HepG2 (cell line): Measurements from ENCODE around the gene STK38L. TPM values are rescaled to one million over a fixed set of nuclear protein-coding genes. Genes with fewer than 3 reads are reported as not detected.

Experiments used
- BRCA1 ChIP-seq: sonication (generic); formaldehyde crosslinking; IDR thresholded peaks from 2 replicates; pipeline ENCODE4 v1.4.0; 2020; ENCODE audit warnings: missing genetic modification reagents
- CREM ChIP-seq, 2 experiments: sonication (generic) in 1 of 2; formaldehyde crosslinking in 1 of 2; IDR thresholded peaks; 2 replicates each; pipeline versions ENCODE4 v1.4.0 to v1.6.1; 2016 to 2020; ENCODE audit warnings: antibody characterized with exemption in 1 of 2, mild to moderate bottlenecking in 1 of 2, missing genetic modification reagents in 1 of 2
- FOXJ3 ChIP-seq: sonication (generic); formaldehyde crosslinking; IDR thresholded peaks from 2 replicates; pipeline ENCODE4 v1.4.0; 2020; ENCODE audit warnings: missing genetic modification reagents, mild to moderate bottlenecking, borderline replicate concordance
- FOXM1 ChIP-seq: sonication (generic); formaldehyde crosslinking; IDR thresholded peaks from 2 replicates; pipeline ENCODE4 v1.5.0; 2020; ENCODE audit warnings: missing genetic modification reagents
- GPBP1L1 ChIP-seq: sonication (generic); formaldehyde crosslinking; IDR thresholded peaks from 2 replicates; pipeline ENCODE4 v1.5.0; 2020; ENCODE audit warnings: mild to moderate bottlenecking, missing genetic modification reagents
- IRX3 ChIP-seq: sonication (generic); formaldehyde crosslinking; IDR thresholded peaks from 2 replicates; pipeline ENCODE4 v1.8.1; 2023; ENCODE audit warnings: mild to moderate bottlenecking, low read depth, missing genetic modification reagents, borderline replicate concordance
- MAFK ChIP-seq, 2 experiments: IDR thresholded peaks in 1 of 2; conservative IDR thresholded peaks in 1 of 2; 2 replicates each; pipeline ENCODE4 v1.6.1; 2011; ENCODE audit warnings: improper control_type of control experiment in 2 of 2, low read length in 2 of 2
- MTERF4 ChIP-seq: sonication (generic); formaldehyde crosslinking; IDR thresholded peaks from 2 replicates; pipeline ENCODE4 v1.8.0; 2023; ENCODE audit warnings: mild to moderate bottlenecking, missing genetic modification reagents
- NBN ChIP-seq: fragments of 450-650 bp; conservative IDR thresholded peaks from 2 replicates; pipeline ENCODE4 v1.6.1; 2017
- NFIB ChIP-seq: sonication (generic); formaldehyde crosslinking; IDR thresholded peaks from 2 replicates; pipeline ENCODE4 v1.9.0; 2021; ENCODE audit warnings: missing genetic modification reagents, mild to moderate bottlenecking, borderline replicate concordance
- NR2C2 ChIP-seq: sonication (generic); formaldehyde crosslinking; IDR thresholded peaks from 2 replicates; pipeline ENCODE4 v1.4.0; 2020; ENCODE audit warnings: missing genetic modification reagents, mild to moderate bottlenecking, moderate library complexity, borderline replicate concordance
- RAD51 ChIP-seq: fragments of 450-650 bp; IDR thresholded peaks from 2 replicates; pipeline ENCODE4 v1.6.1; 2016; ENCODE audit warnings: borderline replicate concordance
- SMAD3 ChIP-seq: sonication (generic); formaldehyde crosslinking; IDR thresholded peaks from 2 replicates; pipeline ENCODE4 v1.4.0; 2020; ENCODE audit warnings: missing genetic modification reagents
- U2AF2 ChIP-seq: fragments of 200-400 bp; formaldehyde crosslinking; IDR thresholded peaks from 2 replicates; pipeline ENCODE4 v1.6.1; 2017; ENCODE audit warnings: low read depth, mild to moderate bottlenecking, low read length
- ZFY ChIP-seq: sonication (generic); formaldehyde crosslinking; IDR thresholded peaks from 2 replicates; pipeline ENCODE4 v1.4.0; 2020; ENCODE audit warnings: missing genetic modification reagents
- ZMYM4 ChIP-seq: sonication (generic); formaldehyde crosslinking; IDR thresholded peaks from 2 replicates; pipeline ENCODE4 v1.8.1; 2023; ENCODE audit warnings: mild to moderate bottlenecking, missing genetic modification reagents
- ZNF207 ChIP-seq: fragments of 450-650 bp; IDR thresholded peaks from 2 replicates; pipeline ENCODE4 v1.6.1; 2016; ENCODE audit warnings: antibody characterized with exemption, borderline replicate concordance
- ZNF333 ChIP-seq: sonication (generic); formaldehyde crosslinking; IDR thresholded peaks from 2 replicates; pipeline ENCODE4 v1.4.0; 2020; ENCODE audit warnings: mild to moderate bottlenecking, missing genetic modification reagents, borderline replicate concordance
- ZNF382 ChIP-seq: sonication (generic); formaldehyde crosslinking; IDR thresholded peaks from 2 replicates; pipeline ENCODE4 v1.5.0; 2020; ENCODE audit warnings: missing genetic modification reagents, mild to moderate bottlenecking, borderline replicate concordance
- ZNF431 ChIP-seq: sonication (generic); formaldehyde crosslinking; IDR thresholded peaks from 2 replicates; pipeline ENCODE4 v1.9.0; 2022; ENCODE audit warnings: missing genetic modification reagents, low read depth, mild to moderate bottlenecking, borderline replicate concordance
- ZNF44 ChIP-seq: sonication (generic); formaldehyde crosslinking; IDR thresholded peaks from 2 replicates; pipeline ENCODE4 v1.5.1; 2020; ENCODE audit warnings: mild to moderate bottlenecking, missing genetic modification reagents
- ZNF510 ChIP-seq: sonication (generic); formaldehyde crosslinking; IDR thresholded peaks from 2 replicates; pipeline ENCODE4 v1.4.0; 2020; ENCODE audit warnings: low read depth, mild to moderate bottlenecking, missing genetic modification reagents
- ZNF788 ChIP-seq: sonication (generic); formaldehyde crosslinking; IDR thresholded peaks from 2 replicates; pipeline ENCODE4 v1.5.0; 2020; ENCODE audit warnings: mild to moderate bottlenecking, missing genetic modification reagents, borderline replicate concordance
- polyA plus RNA-seq, 8 experiments: library from polyadenylated mRNA; depleted of rRNA in 3 of 8; stranded (reverse) in 7 of 8; unstranded in 1 of 8; fragments of >200 nt; fragmentation: Illumina TruSeq in 4 of 8; extraction: Trizol in 4 of 8; gene quantifications; 2 replicates each; pipeline versions ENCODE4 v1.2.1 to v1.2.3, GENCODE V29; 2011 to 2016; ENCODE audit warnings: low read depth in 4 of 8, missing spikeins in 1 of 8, mixed read lengths in 1 of 8; ENCODE audit not compliant: insufficient read depth in 1 of 8
- total RNA-seq, 5 experiments: library from RNA; depleted of rRNA; stranded (reverse); fragments of >200 nt; fragmentation: Illumina TruSeq; extraction: Trizol; gene quantifications; 2 replicates each; pipeline ENCODE4 v1.2.3, GENCODE V29; 2016; ENCODE audit warnings: low read depth in 1 of 5
- TF ChIP-seq, protein P1 (sequence below): sonication (generic); formaldehyde crosslinking; IDR thresholded peaks from 2 replicates; pipeline ENCODE4 v1.8.1; 2022; ENCODE audit warnings: mild to moderate bottlenecking, missing genetic modification reagents
- TF ChIP-seq, protein P2 (sequence below): sonication (generic); formaldehyde crosslinking; IDR thresholded peaks from 2 replicates; pipeline ENCODE4 v1.8.1; 2023; ENCODE audit warnings: missing genetic modification reagents, mild to moderate bottlenecking, borderline replicate concordance

The STK38L gene
- total and polyA plus RNA-seq, 2 of the 13 experiments (the other 11 are each of a cell fraction or from before 2014, with no cell fraction given), result 6.1 to 26.4 TPM

DNA sequence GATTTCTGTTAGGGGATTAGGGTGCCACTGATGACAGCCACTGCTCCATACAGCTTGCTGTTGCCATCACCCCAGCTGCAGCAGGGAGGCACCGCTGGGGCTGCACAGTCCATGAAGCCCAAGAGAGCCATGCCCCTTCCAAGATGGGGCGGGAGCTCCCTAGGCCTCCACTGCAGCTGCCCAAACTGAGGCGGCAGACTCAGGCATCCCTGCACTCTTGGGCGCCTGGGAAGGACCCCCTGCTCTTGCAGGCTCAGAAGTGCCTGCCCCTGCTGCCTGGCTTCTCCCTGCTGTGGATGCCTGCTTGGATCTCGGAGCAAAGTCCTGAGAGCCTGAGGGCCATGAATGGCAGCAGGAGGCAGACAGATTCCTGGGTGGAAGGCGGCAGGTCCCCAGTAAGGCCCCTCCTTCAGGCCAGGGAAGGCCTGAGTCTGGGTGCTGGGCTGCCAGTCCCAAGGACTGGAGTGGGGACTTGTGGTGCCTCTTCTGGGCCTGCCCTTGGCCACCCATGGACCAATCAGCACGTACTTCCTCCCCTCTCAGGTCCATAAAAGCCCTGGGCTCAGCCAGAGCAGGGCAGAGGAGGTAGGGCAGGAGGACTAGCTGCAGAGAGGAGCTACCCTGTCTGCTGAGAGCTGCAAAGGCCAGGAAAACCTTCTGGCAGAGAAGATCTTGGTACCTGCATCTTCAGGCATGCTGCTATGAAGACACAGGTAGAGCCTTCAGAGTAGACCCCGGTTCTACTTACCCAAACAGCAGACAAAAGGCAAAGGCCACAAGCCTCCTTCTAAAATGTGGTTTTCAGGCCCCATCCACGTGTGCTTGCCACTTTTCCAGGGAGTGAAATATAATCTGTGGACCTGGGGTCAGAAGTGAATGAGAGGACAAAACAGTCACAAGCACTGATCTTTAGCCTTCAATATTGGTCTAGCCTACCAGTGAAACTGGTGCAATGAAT is 30.0 kb upstream of the STK38L start (continued):
- TF ChIP-seq RAD51 (no peak), ZFY (peak; percentile 94), ZNF431 (0 out of 2 replicates have a peak, but pooled peaks have one; percentile 65), ZNF207 (no peak), ZNF382 (CRISPR knock-in tag) (no peak), CREM (IDR thresholded peaks at IDR 0.05) (peak; percentile 49; the same call in 1 of the 2 replicates), CREM (CRISPR knock-in tag; IDR thresholded peaks at IDR 0.05) (no peak), IRX3 (0 out of 2 replicates have a peak, but pooled peaks have one; percentile 41), MTERF4 (peak; percentile 69), FOXJ3 (CRISPR knock-in tag) (no peak), SMAD3 (CRISPR knock-in tag) (no peak), U2AF2 (no peak), ZMYM4 (CRISPR knock-in tag) (peak; percentile 99), FOXM1 (CRISPR knock-in tag) (no peak), GPBP1L1 (CRISPR knock-in tag) (no peak), ZNF510 (peak; percentile 62; the same call in 1 of the 2 replicates), MAFK (conservative IDR thresholded peaks at IDR 0.05 in 1 of 2, IDR thresholded peaks at IDR 0.05 in 1 of 2; ENCODE audit: low read length in 2 of 2) (no peak), NR2C2 (CRISPR knock-in tag) (peak; percentile 54), NFIB (CRISPR knock-in tag) (no peak), ZNF788 (CRISPR knock-in tag) (0 out of 2 replicates have a peak, but pooled peaks have one; percentile 17), ZNF333 (CRISPR knock-in tag) (no peak), NBN (no peak), BRCA1 (0 out of 2 replicates have a peak, but pooled peaks have one; percentile 31), ZNF44 (CRISPR knock-in tag) (no peak)
- TF ChIP-seq, protein P1, sequence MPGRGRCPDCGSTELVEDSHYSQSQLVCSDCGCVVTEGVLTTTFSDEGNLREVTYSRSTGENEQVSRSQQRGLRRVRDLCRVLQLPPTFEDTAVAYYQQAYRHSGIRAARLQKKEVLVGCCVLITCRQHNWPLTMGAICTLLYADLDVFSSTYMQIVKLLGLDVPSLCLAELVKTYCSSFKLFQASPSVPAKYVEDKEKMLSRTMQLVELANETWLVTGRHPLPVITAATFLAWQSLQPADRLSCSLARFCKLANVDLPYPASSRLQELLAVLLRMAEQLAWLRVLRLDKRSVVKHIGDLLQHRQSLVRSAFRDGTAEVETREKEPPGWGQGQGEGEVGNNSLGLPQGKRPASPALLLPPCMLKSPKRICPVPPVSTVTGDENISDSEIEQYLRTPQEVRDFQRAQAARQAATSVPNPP, result peak; percentile 34; the same call in 1 of the 2 replicates
- TF ChIP-seq, protein P2, sequence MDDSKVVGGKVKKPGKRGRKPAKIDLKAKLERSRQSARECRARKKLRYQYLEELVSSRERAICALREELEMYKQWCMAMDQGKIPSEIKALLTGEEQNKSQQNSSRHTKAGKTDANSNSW (CRISPR knock-in tag), result 0 out of 2 replicates have a peak, but pooled peaks have one; percentile 61
